H9 (cell line): ENCODE results near the gene VSTM2A. TPM values are rescaled to one million over a fixed set of nuclear protein-coding genes. Genes with fewer than 3 reads are reported as not detected.
A peak's percentile ranks its signal among the peaks of the same experiment; 100 is the strongest.

ENCODE experiments used
- DNase-seq: peaks from one replicate; pipeline ENCODE4 v3.0.0-alpha.2; 2017
- H2AFZ ChIP-seq: one replicate; pipeline ENCODE4 v1.6.1; 2013; ENCODE audit warnings: mild to moderate bottlenecking, low read length, control low read depth, moderate library complexity
- H2AK5ac ChIP-seq: 2 replicates; pipeline ENCODE4 v1.6.1; 2013; ENCODE audit warnings: low read length, control low read depth, mixed read lengths; ENCODE audit not compliant: insufficient read length
- H2BK120ac ChIP-seq: one replicate; pipeline ENCODE4 v1.6.1; 2013; ENCODE audit warnings: low read depth, mild to moderate bottlenecking, low read length, control low read depth, inconsistent platforms; ENCODE audit not compliant: poor library complexity, severe bottlenecking
- H2BK12ac ChIP-seq: 2 replicates; pipeline ENCODE4 v1.6.1; 2013; ENCODE audit warnings: low read length, control low read depth, mixed read lengths, low read depth; ENCODE audit not compliant: insufficient read length
- H2BK15ac ChIP-seq: 2 replicates; pipeline ENCODE4 v1.6.1; 2013; ENCODE audit warnings: low read depth, low read length, control low read depth
- H2BK20ac ChIP-seq: one replicate; pipeline ENCODE4 v1.6.1; 2013; ENCODE audit warnings: low read depth, mild to moderate bottlenecking, low read length, control low read depth, inconsistent platforms; ENCODE audit not compliant: poor library complexity, severe bottlenecking
- H2BK5ac ChIP-seq: 2 replicates; pipeline ENCODE4 v1.6.1; 2013; ENCODE audit warnings: low read length, control low read depth, mixed read lengths; ENCODE audit not compliant: insufficient read length
- H3K14ac ChIP-seq: 2 replicates; pipeline ENCODE4 v1.6.1; 2013; ENCODE audit warnings: low read length, control low read depth; ENCODE audit not compliant: insufficient read depth
- H3K18ac ChIP-seq: 2 replicates; pipeline ENCODE4 v1.6.1; 2013; ENCODE audit warnings: low read depth, mild to moderate bottlenecking, mixed read lengths, low read length, control low read depth; ENCODE audit not compliant: insufficient read length
- H3K23ac ChIP-seq: 2 replicates; pipeline ENCODE4 v1.6.1; 2013; ENCODE audit warnings: low read length, control low read depth, mixed read lengths, low read depth; ENCODE audit not compliant: insufficient read length
- H3K23me2 ChIP-seq: 2 replicates; pipeline ENCODE4 v1.6.1; 2013; ENCODE audit warnings: low read depth, mild to moderate bottlenecking, mixed read lengths, low read length, control low read depth; ENCODE audit not compliant: insufficient read length, poor library complexity, severe bottlenecking
- H3K27ac ChIP-seq: 2 replicates; pipeline ENCODE4 v1.5.1; 2013; ENCODE audit warnings: low read length, control low read depth, mixed read lengths, low read depth; ENCODE audit not compliant: insufficient read length
- H3K27me3 ChIP-seq: 2 replicates; pipeline ENCODE4 v1.6.1; 2013; ENCODE audit warnings: low read length, control low read depth, inconsistent platforms; ENCODE audit not compliant: insufficient read depth
- H3K4ac ChIP-seq: 2 replicates; pipeline ENCODE4 v1.6.1; 2013; ENCODE audit warnings: low read depth, mild to moderate bottlenecking, control low read depth, inconsistent platforms, low read length, moderate library complexity
- H3K4me1 ChIP-seq: 2 replicates; pipeline ENCODE4 v1.6.1; 2013; ENCODE audit warnings: low read length, control low read depth, inconsistent platforms; ENCODE audit not compliant: insufficient read depth
- H3K4me2 ChIP-seq: 2 replicates; pipeline ENCODE4 v1.6.1; 2013; ENCODE audit warnings: low read length, control low read depth, mixed read lengths; ENCODE audit not compliant: insufficient read length, insufficient read depth
- H3K56ac ChIP-seq: 2 replicates; pipeline ENCODE4 v1.6.1; 2013; ENCODE audit warnings: low read depth, mild to moderate bottlenecking, mixed read lengths, low read length, control low read depth; ENCODE audit not compliant: insufficient read length
- H3K79me1 ChIP-seq: 2 replicates; pipeline ENCODE4 v1.6.1; 2013; ENCODE audit warnings: low read depth, mild to moderate bottlenecking, moderate library complexity, low read length, control low read depth, inconsistent platforms; ENCODE audit not compliant: insufficient read depth, poor library complexity, severe bottlenecking
- H3K79me2 ChIP-seq: 2 replicates; pipeline ENCODE4 v1.6.1; 2013; ENCODE audit warnings: low read length, control low read depth, inconsistent platforms; ENCODE audit not compliant: insufficient read depth
- H3K9ac ChIP-seq: 2 replicates; pipeline ENCODE4 v1.6.1; 2013; ENCODE audit warnings: low read length, control low read depth, mixed read lengths; ENCODE audit not compliant: insufficient read length; ENCODE audit errors: extremely low read depth
- H3K9me3 ChIP-seq: one replicate; pipeline ENCODE4 v1.6.1; 2013; ENCODE audit warnings: low read depth, low read length, inconsistent platforms; ENCODE audit not compliant: control insufficient read depth
- H3T11ph ChIP-seq: one replicate; pipeline ENCODE4 v1.6.1; 2013; ENCODE audit warnings: mild to moderate bottlenecking, low read length, control low read depth, inconsistent platforms
- H4K20me1 ChIP-seq: one replicate; pipeline ENCODE4 v1.6.1; 2013; ENCODE audit not compliant: control insufficient read depth, insufficient read length, insufficient read depth
- H4K5ac ChIP-seq: 2 replicates; pipeline ENCODE4 v1.6.1; 2013; ENCODE audit warnings: low read depth, mild to moderate bottlenecking, mixed read lengths, low read length, control low read depth; ENCODE audit not compliant: insufficient read length
- H4K8ac ChIP-seq: replicated peaks from 2 replicates; pipeline ENCODE4 v1.6.1; 2013; ENCODE audit warnings: low read length, control low read depth, mixed read lengths, low read depth; ENCODE audit not compliant: insufficient read length
- H4K91ac ChIP-seq: 2 replicates; pipeline ENCODE4 v1.6.1; 2013; ENCODE audit warnings: low read depth, mild to moderate bottlenecking, moderate library complexity, mixed read lengths, low read length, control low read depth; ENCODE audit not compliant: insufficient read length
- H3K27ac Mint-ChIP-seq, 3 experiments: 2 replicates in 2 of 3; 3 replicates in 1 of 3; pipeline ENCODE4 v1.8.0; 2020 to 2021; ENCODE audit warnings: mixed read lengths in 3 of 3, mild to moderate bottlenecking in 1 of 3, moderate library complexity in 1 of 3
- H3K27me3 Mint-ChIP-seq: 2 replicates; pipeline ENCODE4 v1.8.0; 2021; ENCODE audit warnings: low read depth, mild to moderate bottlenecking, moderate library complexity, mixed read lengths
- H3K36me3 Mint-ChIP-seq, 3 experiments: 2 replicates in 2 of 3; 3 replicates in 1 of 3; pipeline ENCODE4 v1.8.0; 2020 to 2021; ENCODE audit warnings: low read depth in 3 of 3, mixed read lengths in 3 of 3; ENCODE audit not compliant: insufficient read depth in 1 of 3
- H3K4me1 Mint-ChIP-seq, 2 experiments: 2 replicates each; pipeline ENCODE4 v1.8.0; 2020; ENCODE audit warnings: mixed read lengths in 2 of 2
- H3K4me3 Mint-ChIP-seq, 2 experiments: 2 replicates in 1 of 2; 3 replicates in 1 of 2; pipeline ENCODE4 v1.8.0; 2020 to 2021; ENCODE audit warnings: mild to moderate bottlenecking in 2 of 2, mixed read lengths in 2 of 2, moderate library complexity in 1 of 2
- H3K9me3 Mint-ChIP-seq, 2 experiments: 2 replicates in 1 of 2; 3 replicates in 1 of 2; pipeline ENCODE4 v1.8.0; 2020; ENCODE audit warnings: mild to moderate bottlenecking in 2 of 2, mixed read lengths in 2 of 2, moderate library complexity in 1 of 2
- CTCF ChIP-seq: fragments of 200-600 bp; sonication (generic); conservative IDR thresholded peaks from 3 replicates; pipeline ENCODE4 v1.8.0; 2021; ENCODE audit warnings: antibody characterized with exemption, mild to moderate bottlenecking
- WGBS: extraction: QIAGEN DNeasy Blood & Tissue Kit; methylation state at CpG from one replicate; pipeline ENCODE4 v1.1.7; 2013; ENCODE audit warnings: missing lambda C conversion rate, low lambda C conversion rate, mixed read lengths; ENCODE audit not compliant: insufficient read length; ENCODE audit errors: extremely low coverage; 5-methylcytosine and 5-hydroxymethylcytosine counted together
- total RNA-seq: library from RNA; stranded (reverse); gene quantifications from 2 replicates; pipeline ENCODE4 v1.2.1, GENCODE V29; 2021

VSTM2A gene
- total RNA-seq, 1 experiment from 2014 or later, result 0.11 TPM

GRCh38 chr7:54565432-54565831 is 23.3 kb downstream of the VSTM2A start:
- no peak overlapping the region for H3K4ac ChIP-seq
- no peak overlapping the region for H2BK120ac ChIP-seq
- no peak overlapping the region for H2AFZ ChIP-seq
- H3K4me1 ChIP-seq, result no peaks in the 10 kb centered on the region
- no peak overlapping the region for H3K18ac ChIP-seq
- H4K8ac ChIP-seq, result peak overlapping the region; percentile 33
- Mint-ChIP-seq H3K36me3 (no peaks in the 10 kb centered on the region), H3K27ac (0 out of 7 replicates have a peak overlapping the region, but pooled peaks of 1 of the 3 experiments have one; percentile 26), H3K27me3 (peaks cover 2% of the 10 kb centered on the region; the same call in 1 of the 2 replicates), H3K4me1 (peaks cover 17 to 19% of the 10 kb centered on the region in 2 experiments), H3K4me3 (no peak overlapping the region), H3K9me3 (no peaks in the 10 kb centered on the region)
- no peak overlapping the region for H3K4me2 ChIP-seq
- TF ChIP-seq CTCF, result no peak
- no peak overlapping the region for H3K9ac ChIP-seq
- H2AK5ac ChIP-seq, result no peak overlapping the region
- no peaks in the 10 kb centered on the region for H3K79me1 ChIP-seq
- H2BK15ac ChIP-seq, result no peak overlapping the region
- H4K5ac ChIP-seq, result no peak overlapping the region
- H2BK12ac ChIP-seq, result no peak overlapping the region
- no peaks in the 10 kb centered on the region for H3K27me3 ChIP-seq
- H3K23me2 ChIP-seq, result no peaks in the 10 kb centered on the region
- H2BK20ac ChIP-seq, result no peak overlapping the region
- H2BK5ac ChIP-seq, result no peak overlapping the region
- DNase-seq, result no peak
- no peak overlapping the region for H3T11ph ChIP-seq
- no peaks in the 10 kb centered on the region for H3K9me3 ChIP-seq
- WGBS, result no CpG with 5 or more reads among the region's 7 CpGs
- H4K20me1 ChIP-seq, result no peaks in the 10 kb centered on the region
- no peaks in the 10 kb centered on the region for H3K79me2 ChIP-seq
- no peak overlapping the region for H3K56ac ChIP-seq
- H3K23ac ChIP-seq, result no peak overlapping the region
- H3K27ac ChIP-seq, result no peak overlapping the region
- H4K91ac ChIP-seq, result no peak overlapping the region
- no peak overlapping the region; the same call in 1 of the 2 replicates for H3K14ac ChIP-seq
